ENCODE results near the gene MAGEB5.
"Not testable (repeated sequence)": the region's sequence is repeated elsewhere in the genome, so short reads cannot be mapped to it uniquely, and the experiment has no call there.

MAGEB5 gene

DNA sequence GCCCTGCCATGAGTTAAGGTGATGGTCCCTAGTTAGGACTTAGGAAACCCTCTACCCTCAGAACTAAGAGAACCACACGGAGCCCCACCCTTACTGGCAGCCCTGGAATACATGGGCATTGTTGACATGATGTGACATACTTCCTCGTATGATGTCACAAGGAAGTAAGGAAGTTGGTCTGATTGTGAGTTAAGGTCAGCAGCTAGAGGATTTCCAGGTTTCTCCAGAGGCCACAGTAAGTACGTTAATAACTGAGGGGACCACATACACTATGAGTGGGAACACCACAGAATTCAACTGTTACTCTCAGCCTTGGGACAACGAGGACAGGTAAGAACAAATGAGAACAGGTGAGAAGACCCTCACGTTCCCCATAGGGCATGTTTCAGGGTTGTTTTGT, at the start of gene MAGEB5:
MAGEB5 (plus strand) TSS at position 301 of the 400 bp plus-strand sequence. CDS start 1,133 bp downstream, outside the sequence.
- DNase-seq: no peak

DNA sequence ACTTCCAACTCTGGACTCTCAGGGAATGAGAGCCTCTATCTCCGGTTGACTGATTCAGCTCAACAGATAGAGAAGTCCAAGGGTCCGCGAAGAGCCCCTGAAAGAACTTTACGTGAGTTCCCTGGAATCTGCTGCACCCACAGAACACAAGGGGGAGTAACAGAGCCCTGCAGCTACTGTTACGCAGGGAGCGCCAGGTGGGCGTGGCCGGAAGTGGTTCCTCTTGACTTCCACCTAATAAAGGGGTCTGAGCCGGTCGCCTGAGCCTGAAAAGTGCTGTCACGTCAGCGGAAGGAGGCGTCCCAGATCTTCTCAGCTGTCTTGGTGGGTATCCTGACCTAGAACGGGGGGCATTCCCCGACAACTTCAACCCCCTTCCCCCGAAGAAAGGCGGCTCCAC, 23.8 kb upstream of the MAGEB5 start, which contains the start of gene MAGEB6:
MAGEB6 (plus strand) TSS at position 237 of the 400 bp plus-strand sequence. CDS start 1,407 bp downstream, outside the sequence.
- DNase-seq: peak in 1 of 2 experiments; percentile 0

GRCh38 chrX:26203561-26203960, 12.4 kb upstream of the MAGEB5 start:
- no peak for DNase-seq

DNA sequence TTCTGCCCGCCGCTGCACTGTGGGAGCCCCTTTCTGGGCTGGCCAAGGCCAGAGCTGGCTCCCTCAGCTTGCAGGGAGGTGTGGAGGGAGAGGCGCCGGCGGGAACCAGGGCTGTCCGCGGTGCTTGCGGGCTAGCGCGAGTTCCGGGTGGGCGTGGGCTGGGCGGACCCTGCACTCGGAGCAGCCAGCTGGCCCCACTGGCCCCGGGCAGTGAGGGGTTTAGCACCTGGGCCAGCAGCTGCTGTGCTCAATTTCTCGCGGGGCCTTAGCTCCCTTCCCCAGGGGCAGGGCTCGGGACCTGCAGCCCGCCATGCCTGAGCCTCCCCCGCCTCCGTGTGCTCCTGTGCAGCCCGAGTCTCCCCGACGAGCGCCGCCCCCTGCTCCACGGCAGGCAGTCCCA, 11.3 kb upstream of the MAGEB5 start:
- DNase-seq: not testable (repeated sequence)

- no peak for DNase-seq
Observed at GRCh38 chrX:26208012-26208411, 8.0 kb upstream of the MAGEB5 start.

DNA sequence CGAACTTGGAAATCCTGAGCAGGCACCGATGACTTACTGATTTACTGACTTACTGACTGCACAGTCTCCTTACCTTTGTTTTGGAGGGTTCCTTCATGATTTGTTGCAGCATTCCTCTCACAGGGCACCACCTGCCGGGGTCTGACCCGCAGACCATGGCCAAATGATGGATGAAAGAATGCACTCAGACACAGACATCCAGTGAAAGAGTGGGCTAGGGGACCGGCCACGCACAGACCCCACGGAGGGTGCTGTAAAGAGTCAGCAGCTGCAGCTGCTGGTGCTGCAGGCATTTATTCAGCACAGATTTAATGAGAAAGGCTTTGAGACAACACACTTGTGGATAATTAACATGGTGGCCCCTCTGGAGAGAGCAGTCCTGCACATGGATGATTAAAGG, 3.4 kb downstream of the MAGEB5 start:
- DNase-seq: no peak

DNA sequence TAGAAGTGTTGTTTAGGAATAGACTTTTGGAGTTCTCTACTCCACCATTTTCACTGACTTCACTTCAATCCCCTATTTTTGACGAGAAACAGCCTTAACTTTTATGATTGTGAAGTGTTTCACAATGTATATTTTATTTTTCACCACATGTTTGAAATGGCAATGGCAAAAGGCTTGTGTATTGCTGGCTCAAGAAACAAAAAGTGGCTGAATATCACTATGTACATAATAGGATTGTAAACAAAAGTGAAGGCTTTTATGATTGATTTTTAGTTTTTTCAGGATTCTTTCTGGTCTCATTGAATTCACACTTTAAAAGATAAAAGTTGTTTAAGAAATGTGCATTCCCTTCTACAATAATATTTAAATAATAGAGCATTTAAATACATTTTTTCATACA, 18.2 kb downstream of the MAGEB5 start:
- DNase-seq: no peak

- DNase-seq: no peak
Observed at GRCh38 chrX:26253526-26253925, 37.6 kb downstream of the MAGEB5 start.

DNA sequence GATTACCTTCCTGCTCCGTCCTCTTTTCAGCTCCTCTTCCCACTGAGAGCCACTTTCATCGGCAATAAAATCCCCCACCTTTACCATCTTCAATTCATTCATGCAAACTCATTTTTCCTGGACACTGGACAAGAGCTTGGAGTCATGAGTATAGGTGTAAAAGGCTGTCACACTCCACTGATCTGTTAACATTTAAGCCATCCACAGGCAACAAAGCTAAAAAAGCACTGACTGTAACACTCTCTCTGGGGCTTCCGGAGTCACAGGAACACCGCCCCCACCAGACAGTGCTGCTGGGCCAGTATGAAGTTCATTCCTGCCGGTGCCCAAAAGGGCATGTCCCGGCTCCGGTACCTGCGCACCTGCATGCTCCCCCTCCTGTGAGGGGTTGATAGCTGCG, 38.5 kb downstream of the MAGEB5 start:
- DNase-seq: no peak

DNA sequence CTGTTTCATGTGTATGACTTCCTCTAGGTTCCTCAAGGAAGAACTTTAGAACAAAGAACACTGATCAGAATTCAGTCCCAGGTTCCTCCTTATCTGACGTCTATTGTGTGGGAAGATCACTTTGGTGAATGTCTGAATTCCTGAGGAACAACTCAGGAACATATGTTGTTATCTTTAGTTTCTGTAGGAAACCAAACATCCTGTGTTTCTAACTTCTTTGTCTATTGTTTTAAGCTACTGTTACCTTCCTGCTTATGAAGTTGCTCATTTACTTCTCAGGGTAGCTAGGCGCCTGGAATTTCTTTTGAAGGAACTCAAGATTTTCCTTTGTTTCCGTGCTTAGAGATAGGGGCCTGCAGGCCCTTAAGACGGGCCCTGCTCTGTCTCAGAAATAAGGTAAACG, 46.2 kb downstream of the MAGEB5 start:
- DNase-seq: no peak
